ENCODE results near the gene MRPL47.

Gene MRPL47

GRCh38 chr3:179591313-179591712 is 13.1 kb downstream of the MRPL47 start:
- DNase-seq (ENCODE audit: low read depth in 2 of 2, low spot score in 1 of 2), result no peak

- DNase-seq (ENCODE audit: low read depth in 2 of 2, low spot score in 1 of 2), result no peak
Observed at GRCh38 chr3:179590669-179591068, 13.8 kb downstream of the MRPL47 start.

- no peak for DNase-seq (ENCODE audit: low read depth in 2 of 2, low spot score in 1 of 2)
Observed at GRCh38 chr3:179589143-179589542, 15.3 kb downstream of the MRPL47 start.

- no peak for DNase-seq (ENCODE audit: low read depth in 2 of 2, low spot score in 1 of 2)
Observed at GRCh38 chr3:179580992-179581391, 23.4 kb downstream of the MRPL47 start.

- DNase-seq (ENCODE audit: low read depth in 2 of 2, low spot score in 1 of 2), result no peak
Observed at GRCh38 chr3:179565496-179565895, 38.9 kb downstream of the MRPL47 start.

- DNase-seq (ENCODE audit: low read depth in 2 of 2, low spot score in 1 of 2), result peak; percentile 22 to 34
Observed at GRCh38 chr3:179563271-179563783, 41.1 kb downstream of the MRPL47 start.

- peak; percentile 95 to 98 for DNase-seq (ENCODE audit: low read depth in 2 of 2, low spot score in 1 of 2)
Observed at GRCh38 chr3:179562591-179563270, 41.7 kb downstream of the MRPL47 start, which contains the start of gene ACTL6A. TSS of gene ACTL6A (plus strand) at chr3:179562926. CDS start at chr3:179563093, 167 bp downstream.

- DNase-seq (ENCODE audit: low read depth in 2 of 2, low spot score in 1 of 2), result no peak
Observed at GRCh38 chr3:179560791-179561190, 43.6 kb downstream of the MRPL47 start.

GRCh38 chr3:179558742-179559364 is 45.6 kb downstream of the MRPL47 start:
- DNase-seq (ENCODE audit: low read depth in 2 of 2, low spot score in 1 of 2), result no peak

GRCh38 chr3:179551349-179552105 is 52.9 kb downstream of the MRPL47 start:
- DNase-seq (ENCODE audit: low read depth in 2 of 2, low spot score in 1 of 2), result no peak

GRCh38 chr3:179546814-179547241 is 57.6 kb downstream of the MRPL47 start:
- DNase-seq (ENCODE audit: low read depth in 2 of 2, low spot score in 1 of 2), result no peak

- no peak for DNase-seq (ENCODE audit: low read depth in 2 of 2, low spot score in 1 of 2)
Observed at GRCh38 chr3:179544981-179545645, 59.3 kb downstream of the MRPL47 start.

GRCh38 chr3:179542375-179542774 is 62.1 kb downstream of the MRPL47 start:
- no peak for DNase-seq (ENCODE audit: low read depth in 2 of 2, low spot score in 1 of 2)

- DNase-seq (ENCODE audit: low read depth in 2 of 2, low spot score in 1 of 2), result no peak
Observed at GRCh38 chr3:179541596-179541995, 62.8 kb downstream of the MRPL47 start.

GRCh38 chr3:179541094-179541493 is 63.3 kb downstream of the MRPL47 start:
- DNase-seq (ENCODE audit: low read depth in 2 of 2, low spot score in 1 of 2), result no peak

All from stimulated activated CD8-positive, alpha-beta memory T cell treated with anti-CD3 and anti-CD28 coated beads, Interleukin-4, amount 100 ng/mL, for 4 hours (primary cell).